Measurements from ENCODE around the gene TGIF1. TPM values are rescaled to one million over a fixed set of nuclear protein-coding genes. Genes with fewer than 3 reads are reported as not detected.

The TGIF1 gene
- total and polyA plus RNA-seq, 10 of the 15 experiments (the other 5 are each of a cell fraction or from before 2014, with no cell fraction given) = 1.8 to 8.5 (median 6.4) TPM

GRCh38 chr18:3472681-3473544 lies 22.9 kb downstream of the TGIF1 start (continued):
- TF ChIP-seq FOS (IDR thresholded peaks at IDR 0.05; ENCODE audit: borderline replicate concordance, extremely low read depth, insufficient read length) (no peak), RELB (IDR thresholded peaks at IDR 0.05; ENCODE audit: low read depth) (peak; percentile 33; the same call in 1 of the 2 replicates), SPI1 (IDR thresholded peaks at IDR 0.05; ENCODE audit: borderline replicate concordance, insufficient read depth, low read depth, low read length) (peak; percentile 58; the same call in 1 of the 2 replicates), ATF7 (IDR thresholded peaks at IDR 0.05; ENCODE audit: low read depth) (0 out of 2 replicates have a peak, but pooled peaks have one; percentile 40), ETV6 (conservative IDR thresholded peaks at IDR 0.05 in 1 of 2, IDR thresholded peaks at IDR 0.05 in 1 of 2; ENCODE audit: borderline replicate concordance in 1 of 2, low read depth in 1 of 2) (peak in 1 of 2 experiments; percentile 88; a peak in 2 of 4 replicates), JUNB (IDR thresholded peaks at IDR 0.05) (peak; percentile 93), HDGF (IDR thresholded peaks at IDR 0.05) (no peak), POLR2AphosphoS2 (IDR thresholded peaks at IDR 0.05; ENCODE audit: low read depth, low read length) (no peak), SRF (IDR thresholded peaks at IDR 0.05; ENCODE audit: low read depth in 2 of 2, low read length in 2 of 2) (no peak), CREM (IDR thresholded peaks at IDR 0.05; ENCODE audit: low read depth) (0 out of 2 replicates have a peak, but pooled peaks have one; percentile 12), ZNF217 (IDR thresholded peaks at IDR 0.05) (peak; percentile 57; the same call in 1 of the 2 replicates), NFXL1 (IDR thresholded peaks at IDR 0.05; ENCODE audit: borderline replicate concordance) (no peak)
- TF ChIP-seq, protein P1, sequence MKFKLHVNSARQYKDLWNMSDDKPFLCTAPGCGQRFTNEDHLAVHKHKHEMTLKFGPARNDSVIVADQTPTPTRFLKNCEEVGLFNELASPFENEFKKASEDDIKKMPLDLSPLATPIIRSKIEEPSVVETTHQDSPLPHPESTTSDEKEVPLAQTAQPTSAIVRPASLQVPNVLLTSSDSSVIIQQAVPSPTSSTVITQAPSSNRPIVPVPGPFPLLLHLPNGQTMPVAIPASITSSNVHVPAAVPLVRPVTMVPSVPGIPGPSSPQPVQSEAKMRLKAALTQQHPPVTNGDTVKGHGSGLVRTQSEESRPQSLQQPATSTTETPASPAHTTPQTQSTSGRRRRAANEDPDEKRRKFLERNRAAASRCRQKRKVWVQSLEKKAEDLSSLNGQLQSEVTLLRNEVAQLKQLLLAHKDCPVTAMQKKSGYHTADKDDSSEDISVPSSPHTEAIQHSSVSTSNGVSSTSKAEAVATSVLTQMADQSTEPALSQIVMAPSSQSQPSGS (IDR thresholded peaks at IDR 0.05; ENCODE audit: low read length) = 0 out of 2 replicates have a peak, but pooled peaks have one; percentile 35

Measured in GM12878 (cell line).